ENCODE data around the gene CAMK1D.
"Not testable (repeated sequence)": the region's sequence is repeated elsewhere in the genome, so short reads cannot be mapped to it uniquely, and the experiment has no call there.

Gene CAMK1D

DNA sequence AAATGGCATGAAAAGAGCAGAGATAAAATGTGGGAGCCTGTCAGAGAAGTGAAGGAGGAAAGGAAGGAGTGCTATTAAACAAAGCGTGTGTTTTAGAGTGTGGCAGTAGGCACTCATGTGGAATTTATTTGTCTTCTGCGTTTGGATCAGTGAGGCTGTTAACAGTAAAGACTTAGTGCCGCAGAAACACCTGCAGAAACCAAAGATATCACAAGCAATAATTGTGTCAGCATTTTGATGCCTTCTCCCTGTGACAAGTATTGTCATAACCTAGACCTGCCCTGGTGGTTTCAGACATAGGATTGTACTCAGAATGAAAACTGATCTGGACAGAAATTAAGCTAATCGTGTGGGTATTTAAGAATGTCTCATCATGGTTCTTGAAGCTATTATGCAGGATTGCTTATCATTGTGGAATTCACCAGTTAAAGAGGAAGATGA is 191.0 kb downstream of the CAMK1D start:
- no peak for TF ChIP-seq CTCF (IDR thresholded peaks at IDR 0.05; ENCODE audit: low read depth, low read length)
- no peak for DNase-seq (ENCODE audit: extremely low read depth, low read depth)

DNA sequence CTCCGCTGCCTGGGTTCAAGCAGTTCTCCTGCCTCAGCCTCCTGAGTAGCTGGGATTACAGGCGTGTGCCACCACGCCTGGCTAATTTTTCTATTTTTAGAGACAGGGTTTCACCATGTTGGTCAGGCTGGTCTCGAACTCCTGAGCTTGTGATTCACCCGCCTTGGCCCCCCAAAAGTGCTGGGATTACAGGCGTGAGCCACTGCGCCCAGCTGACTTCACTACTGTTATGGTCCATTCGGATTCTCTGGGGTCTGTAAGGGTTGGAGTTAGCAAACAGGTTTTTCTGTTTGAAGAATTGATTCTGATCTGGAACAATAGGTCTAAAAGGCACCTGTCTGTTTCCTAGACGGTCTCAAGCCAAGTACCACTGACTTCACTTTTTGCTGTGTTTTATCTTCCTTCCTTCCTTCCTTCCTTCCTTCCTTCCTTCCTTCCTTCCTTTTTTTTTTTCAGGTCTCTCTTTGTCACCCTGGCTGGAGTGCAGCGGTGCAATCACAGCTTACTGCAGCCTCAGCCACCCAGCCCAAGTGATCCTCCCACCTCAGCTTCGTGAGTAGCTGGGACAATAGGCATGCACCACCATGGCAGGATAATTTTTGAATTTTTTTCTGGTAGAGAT is 192.2 kb downstream of the CAMK1D start:
- DNase-seq (ENCODE audit: extremely low read depth, low read depth) = no peak
- TF ChIP-seq CTCF (IDR thresholded peaks at IDR 0.05; ENCODE audit: low read depth, low read length) = no peak

- no peak for DNase-seq (ENCODE audit: extremely low read depth, low read depth)
- TF ChIP-seq CTCF (IDR thresholded peaks at IDR 0.05; ENCODE audit: low read depth, low read length) = no peak
Observed at GRCh38 chr10:12542133-12542670, 192.9 kb downstream of the CAMK1D start.

GRCh38 chr10:12543589-12543988 is 194.2 kb downstream of the CAMK1D start:
- DNase-seq (ENCODE audit: extremely low read depth, low read depth) = no peak
- TF ChIP-seq CTCF (IDR thresholded peaks at IDR 0.05; ENCODE audit: low read depth, low read length) = no peak

DNA sequence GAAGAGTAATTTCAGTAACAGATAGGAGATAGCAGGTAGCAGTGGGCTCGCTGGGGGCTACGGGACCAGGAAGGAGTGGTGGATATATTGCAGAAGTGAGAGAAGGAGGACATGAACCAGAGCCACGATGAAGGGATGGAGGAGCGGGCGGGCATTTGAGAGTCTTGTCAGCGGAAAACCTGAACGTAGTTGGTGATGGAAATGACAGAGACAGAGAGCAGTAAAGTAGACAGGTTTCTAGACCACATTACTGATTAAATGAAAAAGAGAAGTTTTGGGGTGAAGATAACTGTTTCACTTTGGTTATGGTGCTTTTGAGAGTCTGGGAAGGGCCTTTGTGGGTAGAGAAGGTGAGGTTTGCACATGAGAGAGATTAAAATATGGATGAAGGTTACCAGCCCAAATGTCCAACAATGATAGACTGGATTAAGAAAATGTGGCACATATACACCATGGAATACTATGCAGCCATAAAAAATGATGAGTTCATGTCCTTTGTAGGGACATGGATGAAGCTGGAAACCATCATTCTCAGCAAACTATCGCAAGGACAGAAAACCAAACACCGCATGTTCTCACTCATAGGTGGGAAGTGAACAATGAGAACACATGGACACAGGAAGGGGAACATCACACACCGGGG is 196.9 kb downstream of the CAMK1D start:
- DNase-seq (ENCODE audit: extremely low read depth, low read depth) = not testable (repeated sequence)

DNA sequence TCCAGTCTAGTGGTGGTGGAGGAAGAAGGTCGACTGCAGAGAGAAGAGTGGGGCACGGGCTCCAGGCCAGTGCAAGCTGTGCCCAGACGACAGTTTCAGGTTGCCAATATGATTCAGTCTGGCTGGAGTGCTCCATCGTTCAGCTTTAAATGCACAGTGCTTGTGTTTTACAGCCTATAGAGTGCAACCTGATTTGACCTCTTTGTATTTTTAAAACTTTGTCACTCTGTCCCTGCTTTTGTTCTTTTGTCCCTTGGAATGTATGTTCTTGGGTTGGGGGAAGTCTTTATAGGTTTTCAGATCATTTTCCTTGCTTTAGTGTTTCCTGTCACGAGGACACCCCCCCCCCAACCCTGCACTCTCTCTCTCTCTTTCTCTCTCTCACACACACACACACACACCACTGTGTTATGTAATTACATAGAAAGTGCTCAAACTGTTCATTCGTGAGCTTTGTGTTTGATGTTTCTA is 198.0 kb downstream of the CAMK1D start:
- TF ChIP-seq CTCF (IDR thresholded peaks at IDR 0.05; ENCODE audit: low read depth, low read length) = no peak
- DNase-seq (ENCODE audit: extremely low read depth, low read depth) = no peak

GRCh38 chr10:12549297-12549696 is 199.9 kb downstream of the CAMK1D start:
- TF ChIP-seq CTCF (IDR thresholded peaks at IDR 0.05; ENCODE audit: low read depth, low read length) = no peak
- no peak for DNase-seq (ENCODE audit: extremely low read depth, low read depth)

Data from AG09319 (cell line).